Heart right ventricle (tissue), 16 donors: ENCODE measurements around the gene ZNF641. TPM values are rescaled to one million over a fixed set of nuclear protein-coding genes. Genes with fewer than 3 reads are reported as not detected.
A peak's percentile ranks its signal among the peaks of the same experiment; 100 is the strongest.

Source experiments
- ATAC-seq, 8 donors: fragments of 200-7000 bp; cut with Tn5 transposase; one replicate each; pipeline ENCODE4 v1.9.1; 2020; ENCODE audit warnings: mild to moderate bottlenecking in 8 of 8, moderate library complexity in 8 of 8, moderate number of reproducible peaks in 1 of 8
- DNase-seq, 2 donors: peaks; one replicate each; pipeline ENCODE4 v3.0.0-alpha.2; 2020
- H3K27ac ChIP-seq, 10 donors: fragments of 200-600 bp; sonication (generic) in 2 of 10; one replicate each; pipeline versions ENCODE4 v1.5.0 to v1.8.0; 2020 to 2022; ENCODE audit warnings: mild to moderate bottlenecking in 3 of 10
- H3K27me3 ChIP-seq, 7 donors: fragments of 200-600 bp; one replicate each; pipeline ENCODE4 v1.8.0; 2021 to 2022; ENCODE audit warnings: mild to moderate bottlenecking in 2 of 7
- H3K36me3 ChIP-seq, 9 donors: fragments of 200-600 bp; sonication (generic) in 1 of 9; one replicate each; pipeline versions ENCODE4 v1.5.0 to v1.8.0; 2020 to 2022; ENCODE audit warnings: mild to moderate bottlenecking in 2 of 9
- H3K4me1 ChIP-seq, 9 donors: fragments of 200-600 bp; sonication (generic) in 1 of 9; one replicate each; pipeline versions ENCODE4 v1.5.0 to v1.8.0; 2020 to 2022; ENCODE audit warnings: mild to moderate bottlenecking in 4 of 9
- H3K4me3 ChIP-seq, 10 donors: fragments of 200-600 bp; sonication (generic) in 2 of 10; one replicate each; pipeline versions ENCODE4 v1.5.0 to v1.8.0; 2020 to 2022; ENCODE audit warnings: mild to moderate bottlenecking in 7 of 10, moderate library complexity in 2 of 10
- H3K9me3 ChIP-seq, 11 donors: fragments of 200-600 bp in 10 of 11; sonication (generic) in 2 of 11; one replicate each; pipeline versions ENCODE4 v1.5.0 to v1.8.0; 2013 to 2022; ENCODE audit warnings: mild to moderate bottlenecking in 2 of 11, control low read depth in 1 of 11, moderate library complexity in 1 of 11
- WGBS, 2 donors: extraction: QIAGEN DNeasy Blood & Tissue Kit; methylation state at CpG; one replicate each; pipeline ENCODE4 v1.1.7; 2013; ENCODE audit warnings: inconsistent platforms in 1 of 2; 5-methylcytosine and 5-hydroxymethylcytosine counted together
- intact Hi-C, 10 donors: fragments of 100-400 bp; cut with DNase I; formaldehyde crosslinking; loops; one replicate each; pipeline versions ENCODE4 v1.11.1 to v1.14.2; 2022
- polyA plus RNA-seq, 2 donors: library from polyadenylated mRNA; stranded (reverse); fragments of 200-250 nt; gene quantifications; one replicate each; pipeline ENCODE4 v1.2.3, GENCODE V29; 2013
- total RNA-seq, 10 donors: library from RNA; stranded (reverse); fragmentation: NEBNext Ultra II Directional in 3 of 10; extraction: Animal tissue kit (Norgen Biotek cat#: 25700) in 3 of 10; gene quantifications; one replicate each; pipeline versions ENCODE4 v1.2.1 to v1.2.4, GENCODE V29; 2021 to 2023
- TF ChIP-seq, protein P1 (sequence below), 9 donors: fragments of 200-600 bp; sonication (generic) in 2 of 9; IDR thresholded peaks; one replicate each; pipeline versions ENCODE4 v1.5.0 to v1.8.0; 2021 to 2022; ENCODE audit warnings: antibody characterized with exemption in 9 of 9, mild to moderate bottlenecking in 5 of 9, moderate library complexity in 1 of 9
- donor health status: Arrhythmogenic right ventricular cardiomyopathy.
- donor health status: ischemic (EF 13 %, LVEDD 7.1; RV severe dilation, severe dysfunction).
- donor health status: healthy with polysubstance abuse.
- donor health status: DM: no; HTN: yes; CAD: no.
- donor health status: DM: no; HTN: no; CAD: no.
- donor health status: ischemic (EF 25% LVEDD 6.9; RV normal size, moderate dysfunction).
- donor health status: ischemic (EF 25% LVEDD 5.7; RV mildly dilated, moderate dysfunction).
- donor health status: healthy.
- donor health status: DM: yes; HTN: yes; CAD: no.
- donor health status: Ischemic cardiomyopathy.
- donor health status: ischemic (EF 35%, LVEDD 5.7; RV mildly dilated, moderate dysfunction).
- donor health status: nonischemic (EF 11% LVEDD 7.7; RV severe dilation, severe dysfunction).
- donor health status: DM: yes; HTN: yes; CAD: no.
- donor health status: PGD.
- donor health status: ischemic (EF 29% LVEDD 5.4; RV normal size, mild dysfunction).
- donor health status: nonischemic (EF 23%, LVEDD 6.1; RV moderate dilation, normal function).

ZNF641 gene
- total and polyA plus RNA-seq, 12 donors, result 3.6 to 19.1 (median 14.5) TPM

GRCh38 chr12:48342980-48343379, 7.7 kb downstream of the ZNF641 start:
- Histone ChIP-seq H3K4me3 (no peak overlapping the region), H3K27ac (no peak overlapping the region), H3K4me1 (peaks cover 0 to 15% (median under 1%) of the 10 kb centered on the region in 9 donors), H3K27me3 (no peaks in the 10 kb centered on the region), H3K36me3 (peaks cover 0 to 91% (median 48%) of the 10 kb centered on the region in 9 donors), H3K9me3 (no peaks in the 10 kb centered on the region)
- TF ChIP-seq, protein P1, sequence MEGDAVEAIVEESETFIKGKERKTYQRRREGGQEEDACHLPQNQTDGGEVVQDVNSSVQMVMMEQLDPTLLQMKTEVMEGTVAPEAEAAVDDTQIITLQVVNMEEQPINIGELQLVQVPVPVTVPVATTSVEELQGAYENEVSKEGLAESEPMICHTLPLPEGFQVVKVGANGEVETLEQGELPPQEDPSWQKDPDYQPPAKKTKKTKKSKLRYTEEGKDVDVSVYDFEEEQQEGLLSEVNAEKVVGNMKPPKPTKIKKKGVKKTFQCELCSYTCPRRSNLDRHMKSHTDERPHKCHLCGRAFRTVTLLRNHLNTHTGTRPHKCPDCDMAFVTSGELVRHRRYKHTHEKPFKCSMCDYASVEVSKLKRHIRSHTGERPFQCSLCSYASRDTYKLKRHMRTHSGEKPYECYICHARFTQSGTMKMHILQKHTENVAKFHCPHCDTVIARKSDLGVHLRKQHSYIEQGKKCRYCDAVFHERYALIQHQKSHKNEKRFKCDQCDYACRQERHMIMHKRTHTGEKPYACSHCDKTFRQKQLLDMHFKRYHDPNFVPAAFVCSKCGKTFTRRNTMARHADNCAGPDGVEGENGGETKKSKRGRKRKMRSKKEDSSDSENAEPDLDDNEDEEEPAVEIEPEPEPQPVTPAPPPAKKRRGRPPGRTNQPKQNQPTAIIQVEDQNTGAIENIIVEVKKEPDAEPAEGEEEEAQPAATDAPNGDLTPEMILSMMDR (IDR thresholded peaks at IDR 0.05), result no peak
- WGBS, 2 donors, result 93 to 94% methylated on average over 8 of the region's 8 CpGs
- ATAC-seq, result no peak
- no peak for DNase-seq
- intact Hi-C loops, result no loop called here

DNA sequence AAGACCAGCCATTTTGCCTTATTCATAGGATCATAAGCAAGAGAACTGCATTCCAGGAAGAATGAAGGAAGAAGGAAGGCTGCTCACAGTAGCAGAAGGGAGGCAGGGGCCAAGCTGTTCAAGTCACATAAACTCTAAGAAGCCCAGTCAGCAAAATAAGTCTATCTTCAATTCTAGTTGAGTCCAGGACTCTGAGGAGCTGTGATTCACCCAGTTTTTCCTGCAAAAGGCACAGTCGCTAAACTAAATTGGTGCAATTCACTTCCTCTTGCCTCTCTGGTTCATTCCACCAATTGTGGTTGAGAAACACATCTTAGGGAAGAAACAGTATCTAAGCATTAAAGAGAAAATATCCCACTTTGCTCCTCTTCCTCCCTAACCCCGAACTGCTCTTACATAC, 9.8 kb downstream of the ZNF641 start:
- peaks cover 0 to 70% (median 30%) of the 10 kb centered on the region in 9 donors for H3K36me3 ChIP-seq
- WGBS, 2 donors, result 85 to 95% methylated on average over 2 of the region's 2 CpGs
- H3K27ac ChIP-seq, result peak overlapping the region in 1 of 10 donors; percentile 60
- TF ChIP-seq, protein P1 (IDR thresholded peaks at IDR 0.05), result no peak
- H3K4me1 ChIP-seq, result peaks cover 0 to 21% (median 3%) of the 10 kb centered on the region in 9 donors
- H3K4me3 ChIP-seq, result no peak overlapping the region
- H3K27me3 ChIP-seq, result no peaks in the 10 kb centered on the region
- peak in 1 of 8 donors; percentile 27 for ATAC-seq
- no peaks in the 10 kb centered on the region for H3K9me3 ChIP-seq
- intact Hi-C loops, result no loop called here
- DNase-seq, result no peak

DNA sequence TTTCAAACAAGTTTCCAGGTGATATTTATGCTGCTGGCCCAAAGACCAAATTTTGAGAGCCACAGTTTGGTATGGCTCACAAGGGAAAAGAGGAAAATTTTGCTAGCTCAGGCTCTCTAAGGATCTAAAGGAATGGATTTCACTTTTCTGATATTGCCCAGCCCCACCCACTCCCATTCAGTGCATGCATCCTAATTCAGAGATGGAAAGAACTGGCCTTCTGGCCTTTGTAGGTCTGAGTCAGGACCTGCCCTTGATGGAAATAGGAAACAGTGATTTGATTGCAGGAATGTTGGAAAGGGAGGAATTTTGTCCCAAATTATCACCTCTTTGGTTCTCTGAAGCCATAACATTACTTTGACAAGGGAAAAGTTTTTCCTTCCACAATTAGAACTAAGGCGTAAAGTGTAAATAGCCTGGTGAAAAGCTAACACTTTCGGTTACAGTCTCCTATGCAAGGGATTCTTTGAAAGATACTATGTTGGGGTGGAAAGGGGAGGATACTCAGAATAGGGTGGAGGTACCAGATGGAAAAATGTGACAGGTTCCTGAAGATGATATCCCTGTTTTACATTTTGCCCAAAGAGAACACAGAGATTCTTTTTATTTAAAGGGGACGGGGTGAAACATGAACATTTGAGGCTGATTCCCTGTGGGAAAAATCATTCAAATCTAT, 11.1 kb downstream of the ZNF641 start:
- H3K4me3 ChIP-seq, result no peak overlapping the region
- ATAC-seq (no peak), DNase-seq (no peak)
- no peaks in the 10 kb centered on the region for H3K9me3 ChIP-seq
- no peak overlapping the region for H3K27ac ChIP-seq
- WGBS, 2 donors, result 90 to 95% methylated on average over 3 of the region's 3 CpGs
- no peaks in the 10 kb centered on the region for H3K27me3 ChIP-seq
- TF ChIP-seq, protein P1 (IDR thresholded peaks at IDR 0.05), result no peak
- H3K4me1 ChIP-seq, result peaks cover 0 to 33% (median 0%) of the 10 kb centered on the region in 9 donors
- intact Hi-C loops, result no loop called here
- peaks cover 0 to 57% (median 20%) of the 10 kb centered on the region in 9 donors for H3K36me3 ChIP-seq

- no peak for ATAC-seq
- H3K36me3 ChIP-seq, result peaks cover 0 to 27% (median 0%) of the 10 kb centered on the region in 9 donors
- peaks cover 0 to 30% (median 0%) of the 10 kb centered on the region in 9 donors for H3K4me1 ChIP-seq
- H3K27me3 ChIP-seq, result no peaks in the 10 kb centered on the region
- intact Hi-C loops, result no loop called here
- H3K4me3 ChIP-seq, result no peak overlapping the region
- no peaks in the 10 kb centered on the region for H3K9me3 ChIP-seq
- H3K27ac ChIP-seq, result no peak overlapping the region
- WGBS, 2 donors, result 56 to 71% methylated on average over 4 of the region's 4 CpGs
- TF ChIP-seq, protein P1 (IDR thresholded peaks at IDR 0.05), result peak in 5 of 9 donors; percentile 6 to 30 (median 20)
- no peak for DNase-seq
Measured at GRCh38 chr12:48336564-48336963, 14.2 kb downstream of the ZNF641 start.
